ENCODE data around the gene RFXANK.

DNA sequence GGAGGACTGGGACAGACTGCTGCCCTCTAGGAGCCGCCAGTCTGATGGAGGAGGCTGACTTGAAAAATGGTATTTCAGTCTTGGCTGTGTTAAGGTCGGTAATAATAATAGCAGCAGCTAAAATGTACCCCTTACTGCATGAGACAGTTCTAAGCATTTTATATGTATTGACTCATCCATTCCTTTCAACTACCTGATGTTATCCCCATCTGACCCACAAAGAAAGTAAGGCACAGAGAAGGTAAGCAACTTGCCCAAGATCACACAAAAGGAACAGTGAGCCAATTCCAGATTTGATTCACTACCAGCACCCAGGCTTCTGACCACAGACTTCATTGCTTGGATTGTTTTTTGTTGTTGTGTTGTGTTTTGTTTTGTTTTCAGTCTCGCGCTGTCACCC is 23.7 kb downstream of the RFXANK start:
- TF ChIP-seq POLR2A (IDR thresholded peaks at IDR 0.05; ENCODE audit: low read length) (no peak), GATA1 (IDR thresholded peaks at IDR 0.05; ENCODE audit: low read depth, low read length) (no peak)
